Activated CD8-positive, alpha-beta memory T cell treated with anti-CD3 and anti-CD28 coated beads, Interleukin-2, amount 50 U/mL, for 4 hours (primary cell): Measurements from ENCODE around the gene DPH5.

Experiments used
- DNase-seq: peaks from one replicate; pipeline ENCODE4 v3.0.0-alpha.2; 2020

DPH5 gene

GRCh38 chr1:101029184-101029583 lies 3.6 kb upstream of the DPH5 start:
- DNase-seq = no peak

GRCh38 chr1:101028466-101028865 lies 2.9 kb upstream of the DPH5 start:
- no peak for DNase-seq

- no peak for DNase-seq
Observed at GRCh38 chr1:101027194-101027772, 1.7 kb upstream of the DPH5 start.

GRCh38 chr1:101026430-101026788 lies 825 bp upstream of the DPH5 start:
- DNase-seq = no peak

- no peak for DNase-seq
Observed at GRCh38 chr1:101025283-101025656, 314 bp downstream of the DPH5 start.

GRCh38 chr1:101022294-101022693 lies 3.3 kb downstream of the DPH5 start:
- no peak for DNase-seq

- no peak for DNase-seq
Observed at GRCh38 chr1:101017448-101017847, 8.1 kb downstream of the DPH5 start.

GRCh38 chr1:101013776-101014175 lies 11.8 kb downstream of the DPH5 start:
- DNase-seq = no peak

- no peak for DNase-seq
Observed at GRCh38 chr1:101008229-101008834, 17.3 kb downstream of the DPH5 start.

GRCh38 chr1:101006553-101006952 lies 19.0 kb downstream of the DPH5 start:
- DNase-seq = no peak

GRCh38 chr1:101005871-101006270 lies 19.7 kb downstream of the DPH5 start:
- no peak for DNase-seq

GRCh38 chr1:101005183-101005582 lies 20.4 kb downstream of the DPH5 start:
- no peak for DNase-seq

GRCh38 chr1:101004670-101005069 lies 20.9 kb downstream of the DPH5 start:
- no peak for DNase-seq

- no peak for DNase-seq
Observed at GRCh38 chr1:101004061-101004460, 21.5 kb downstream of the DPH5 start.

GRCh38 chr1:101003012-101003650 lies 22.5 kb downstream of the DPH5 start:
- DNase-seq = no peak

- DNase-seq = no peak
Observed at GRCh38 chr1:101002551-101002950, 23.0 kb downstream of the DPH5 start.

GRCh38 chr1:101000131-101000873 lies 25.3 kb downstream of the DPH5 start:
- no peak for DNase-seq

- no peak for DNase-seq
Observed at GRCh38 chr1:100998426-100998825, 27.2 kb downstream of the DPH5 start.

GRCh38 chr1:100995198-100995988 lies 30.2 kb downstream of the DPH5 start:
- no peak for DNase-seq

GRCh38 chr1:100989306-100990077 lies 36.1 kb downstream of the DPH5 start:
- DNase-seq = no peak

GRCh38 chr1:100988121-100988520 lies 37.5 kb downstream of the DPH5 start:
- DNase-seq = no peak

GRCh38 chr1:100982793-100983192 lies 42.8 kb downstream of the DPH5 start:
- no peak for DNase-seq
